Testis (tissue), 2 donors: ENCODE measurements around the gene ANTXR1.

Experiments used
- CTCF ChIP-seq, 3 experiments: fragments of 450-650 bp in 2 of 3; fragments of 200-600 bp in 1 of 3; sonication (generic) in 1 of 3; IDR thresholded peaks; one replicate each; pipeline ENCODE4 v1.5.1; 2016 to 2019; ENCODE audit warnings: antibody characterized with exemption in 3 of 3, mild to moderate bottlenecking in 2 of 3, moderate library complexity in 1 of 3
- POLR2A ChIP-seq: fragments of 450-650 bp; IDR thresholded peaks from one replicate; pipeline ENCODE4 v1.6.1; 2017; ENCODE audit warnings: antibody characterized with exemption, mild to moderate bottlenecking, moderate library complexity

GRCh38 chr2:69169655-69170389 lies 156.8 kb downstream of the ANTXR1 start:
- no peak for TF ChIP-seq CTCF (IDR thresholded peaks at IDR 0.05)
- TF ChIP-seq POLR2A, result no peak
